CD4-positive, alpha-beta T cell treated with Interleukin-17A for 4 hours (primary cell): ENCODE results near the gene PTH1R.

Experiments
- DNase-seq: peaks from one replicate; pipeline ENCODE4 v3.0.0-alpha.2; 2020; ENCODE audit warnings: mixed read lengths

PTH1R gene

GRCh38 chr3:46884427-46884826, 6.9 kb downstream of the PTH1R start:
- DNase-seq: no peak

DNA sequence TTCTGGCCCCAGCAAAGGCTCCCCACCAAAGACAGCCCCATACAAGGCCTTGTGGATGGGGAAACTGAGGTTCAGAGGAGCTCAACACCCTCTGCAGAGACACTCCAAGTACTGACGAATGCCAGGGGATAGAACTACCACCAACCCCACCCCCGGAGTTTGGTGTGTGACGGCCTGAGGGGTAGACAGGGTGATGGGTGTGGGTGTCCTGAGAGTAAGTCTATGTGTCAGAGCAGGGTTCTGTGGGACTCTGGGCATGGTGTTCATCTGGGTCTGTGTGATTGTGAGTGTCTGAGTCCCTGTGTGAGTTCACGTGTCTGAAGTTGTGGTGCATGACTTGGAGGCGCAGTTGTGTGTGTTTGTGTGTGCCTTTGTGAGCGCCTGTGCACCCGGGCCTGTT, 7.4 kb downstream of the PTH1R start:
- DNase-seq: no peak

DNA sequence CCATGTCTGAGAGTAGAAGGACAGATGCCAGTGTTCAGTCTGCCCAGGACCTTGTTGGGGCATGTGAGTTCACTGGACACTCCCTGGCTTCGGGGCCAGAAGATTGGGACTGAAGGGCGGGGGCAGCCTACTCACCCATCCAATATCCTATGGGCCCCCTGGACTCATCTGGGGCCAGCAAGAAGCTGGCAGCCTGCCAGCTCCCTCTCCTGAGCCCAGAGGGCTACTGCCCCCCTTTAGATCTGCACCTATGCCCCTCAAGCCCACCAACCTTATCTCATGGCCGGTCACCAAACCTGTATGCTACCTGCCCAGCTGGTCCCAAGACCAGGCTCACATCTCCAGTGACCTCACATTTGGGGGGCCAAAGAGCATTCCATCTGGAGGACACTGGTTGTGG, 8.1 kb downstream of the PTH1R start:
- DNase-seq: no peak

DNA sequence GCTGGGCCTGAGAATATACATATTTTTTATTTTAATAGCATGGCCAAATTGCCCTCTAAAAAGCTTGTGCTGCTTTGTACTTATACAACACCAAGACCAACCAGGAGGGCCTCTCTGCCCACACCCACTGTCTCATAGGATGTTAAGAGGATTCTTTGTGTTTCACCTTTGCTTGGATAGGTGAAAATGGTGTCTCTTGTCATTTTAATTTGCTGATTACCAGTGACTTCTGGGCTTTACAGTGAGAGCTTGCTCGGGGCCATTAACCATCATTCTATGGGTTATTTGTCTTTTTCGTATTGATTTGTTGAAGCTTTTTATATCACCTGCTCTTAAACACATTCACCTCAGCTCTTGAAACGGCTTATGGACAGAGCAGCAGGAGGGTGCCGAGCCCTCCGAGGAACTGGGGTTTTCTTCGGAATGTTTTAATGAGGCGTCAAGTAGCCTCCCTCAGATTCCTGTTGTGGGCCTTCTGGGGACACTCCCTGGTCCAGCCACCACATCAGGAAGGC, 10.5 kb downstream of the PTH1R start:
- DNase-seq: no peak

DNA sequence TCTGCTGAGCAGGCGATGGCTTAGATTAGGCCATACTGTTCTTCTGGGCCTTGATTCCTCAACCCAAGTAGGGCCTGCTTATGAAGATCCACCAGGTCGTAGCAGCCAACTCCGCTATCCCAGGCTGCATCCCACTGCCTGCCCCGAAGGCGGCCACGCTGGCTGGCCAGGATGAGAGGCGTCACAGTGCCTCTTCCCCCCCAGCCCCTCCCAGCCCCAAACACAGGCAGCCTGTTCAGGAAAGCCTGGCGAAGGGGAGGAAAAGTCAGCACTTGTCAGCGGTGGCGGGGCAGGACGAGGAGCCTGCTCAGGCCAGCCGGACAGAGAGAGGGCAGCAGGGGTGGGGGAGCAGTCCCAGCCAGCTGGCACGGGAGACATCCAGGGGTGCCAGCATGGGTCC, 11.2 kb downstream of the PTH1R start:
- DNase-seq: no peak

GRCh38 chr3:46889381-46890110, 12.0 kb downstream of the PTH1R start:
- no peak for DNase-seq

DNA sequence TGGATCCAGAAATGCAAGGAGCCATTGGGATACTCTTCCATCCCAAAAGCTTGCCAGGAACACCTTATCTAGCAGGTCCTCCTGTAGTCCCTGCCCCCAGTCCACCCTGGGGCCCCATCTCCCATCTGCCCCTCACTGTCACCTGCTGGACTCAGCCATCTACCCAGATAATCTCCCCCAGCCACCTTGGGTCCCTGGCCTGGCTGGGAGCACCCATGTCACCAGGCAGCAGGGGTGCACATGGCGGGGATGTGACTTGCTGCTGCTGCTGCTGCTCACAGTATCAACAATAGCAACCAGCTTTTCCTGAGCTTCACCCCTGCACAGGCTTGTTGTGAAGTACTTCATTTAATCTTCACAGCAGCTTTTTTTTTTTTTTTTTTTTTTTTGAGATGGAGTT, 12.6 kb downstream of the PTH1R start:
- no peak for DNase-seq

- DNase-seq: no peak
Observed at GRCh38 chr3:46891132-46891531, 13.6 kb downstream of the PTH1R start.

- DNase-seq: no peak
Observed at GRCh38 chr3:46892285-46893145, 15.0 kb downstream of the PTH1R start.

GRCh38 chr3:46893146-46893748, 15.7 kb downstream of the PTH1R start:
- DNase-seq: no peak

- no peak for DNase-seq
Observed at GRCh38 chr3:46893763-46894162, 16.2 kb downstream of the PTH1R start.

GRCh38 chr3:46894256-46894655, 16.7 kb downstream of the PTH1R start:
- no peak for DNase-seq

GRCh38 chr3:46895204-46895660, 17.7 kb downstream of the PTH1R start:
- peak; percentile 89 for DNase-seq

DNA sequence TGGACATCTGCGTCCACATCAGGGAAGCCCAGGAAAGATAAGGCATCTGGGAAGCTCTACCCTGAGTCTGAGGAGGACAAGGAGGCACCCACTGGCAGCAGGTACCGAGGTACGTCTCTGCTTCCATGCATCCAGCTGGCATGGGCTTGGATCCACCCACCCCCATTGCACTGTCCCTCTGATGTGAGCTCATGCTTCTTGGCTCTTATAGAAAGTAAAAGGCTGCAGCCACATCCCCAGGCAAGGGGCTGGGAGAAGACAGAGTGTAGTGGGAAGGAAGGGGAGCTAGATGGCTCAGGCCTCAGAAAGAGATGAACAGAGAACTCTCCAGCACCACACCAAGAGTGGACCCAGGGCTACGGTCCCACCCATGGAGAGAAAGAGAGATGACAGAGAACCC, 18.2 kb downstream of the PTH1R start:
- DNase-seq: no peak

- no peak for DNase-seq
Observed at GRCh38 chr3:46896386-46896785, 18.9 kb downstream of the PTH1R start.

DNA sequence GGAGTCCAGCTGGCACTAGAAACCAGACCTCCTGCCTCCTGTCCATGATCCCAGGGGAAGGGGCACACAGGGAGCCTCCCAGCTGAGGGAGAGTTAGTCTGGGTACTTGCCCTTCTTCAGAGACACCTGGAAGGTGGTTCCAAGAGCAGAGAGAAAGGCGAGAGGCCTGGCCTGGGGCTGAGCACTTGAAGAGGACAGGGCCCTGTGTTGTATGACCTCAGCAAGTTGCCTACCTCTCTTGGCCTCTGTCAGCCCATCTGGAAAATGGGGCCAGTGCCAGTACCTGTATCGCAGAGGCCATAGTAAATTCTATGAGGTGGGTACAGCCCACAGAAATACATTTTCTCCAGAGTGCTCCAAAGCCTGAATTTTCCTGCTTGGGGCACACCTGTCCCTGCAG, 19.5 kb downstream of the PTH1R start:
- DNase-seq: no peak

DNA sequence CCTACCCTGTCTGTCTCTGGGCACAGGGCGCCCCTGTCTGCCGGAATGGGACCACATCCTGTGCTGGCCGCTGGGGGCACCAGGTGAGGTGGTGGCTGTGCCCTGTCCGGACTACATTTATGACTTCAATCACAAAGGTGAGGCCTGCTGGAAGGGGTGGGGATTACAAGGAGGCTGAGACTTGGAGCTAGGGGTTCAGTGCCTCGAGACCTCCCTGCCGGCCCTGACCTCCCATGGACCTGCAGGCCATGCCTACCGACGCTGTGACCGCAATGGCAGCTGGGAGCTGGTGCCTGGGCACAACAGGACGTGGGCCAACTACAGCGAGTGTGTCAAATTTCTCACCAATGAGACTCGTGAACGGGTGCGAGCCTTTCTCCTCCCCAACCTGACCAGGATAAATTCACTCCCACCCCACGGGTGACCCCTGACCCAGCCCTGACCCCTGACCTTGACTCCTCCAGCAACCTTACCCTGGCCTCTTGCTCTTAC, 20.4 kb downstream of the PTH1R start:
- DNase-seq: no peak

GRCh38 chr3:46898321-46899150, 21.0 kb downstream of the PTH1R start:
- DNase-seq: no peak

GRCh38 chr3:46899151-46900006, 21.9 kb downstream of the PTH1R start:
- no peak for DNase-seq

DNA sequence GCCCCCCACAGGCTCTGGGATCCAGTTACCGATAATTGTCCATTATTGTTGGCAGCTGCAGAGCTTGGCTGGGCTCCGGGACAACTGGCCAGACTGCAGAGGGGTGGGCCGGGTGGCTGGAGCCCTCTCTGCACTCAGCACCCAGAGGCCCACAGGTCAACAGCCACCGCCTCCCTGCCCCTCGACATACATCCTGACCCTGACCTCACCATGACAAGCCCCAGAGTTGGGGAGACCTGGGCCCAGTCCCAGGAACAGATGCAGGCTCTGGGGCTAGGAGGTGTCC, 22.4 kb downstream of the PTH1R start:
- no peak for DNase-seq

DNA sequence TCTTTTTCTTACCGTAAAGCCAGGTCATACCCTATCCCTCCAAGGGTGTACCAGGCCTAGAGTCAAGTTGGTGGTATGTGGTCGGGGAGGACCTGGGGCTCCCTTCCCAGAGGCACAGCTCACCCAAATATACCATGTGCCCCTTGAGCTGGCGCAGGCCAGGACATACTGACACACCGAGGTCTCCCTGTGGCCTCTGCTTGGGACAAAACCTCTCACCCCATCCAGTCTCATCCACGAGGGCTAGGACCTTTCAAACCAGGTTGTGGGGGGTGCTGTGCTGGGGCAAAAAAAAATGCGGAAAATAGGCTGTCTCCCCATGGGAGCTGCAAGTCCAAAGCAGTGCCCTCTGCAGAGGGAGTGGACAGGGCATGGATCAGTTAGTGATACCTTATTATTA, 22.8 kb downstream of the PTH1R start:
- DNase-seq: no peak

DNA sequence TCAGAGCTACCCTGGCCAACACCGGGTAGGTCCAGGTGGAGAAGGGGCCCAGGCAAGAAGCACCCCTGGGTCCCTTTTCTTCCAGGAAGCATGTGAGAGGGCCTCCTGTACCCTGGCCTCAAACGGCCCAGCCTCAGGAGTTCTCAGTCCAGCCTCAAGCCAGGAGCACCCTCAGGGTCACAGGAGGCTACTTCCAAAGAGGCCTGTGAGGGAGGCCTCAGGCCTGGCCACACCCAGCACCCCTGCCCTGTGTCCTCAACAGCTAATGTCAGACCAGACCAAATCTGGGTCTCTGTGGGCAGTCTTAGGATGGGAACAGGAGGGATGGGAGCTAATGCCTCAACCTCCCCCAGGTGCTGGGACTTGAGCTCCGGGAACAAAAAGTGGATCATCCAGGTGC, 23.5 kb downstream of the PTH1R start:
- DNase-seq: no peak
